H9 (cell line): Measurements from ENCODE around the gene SCGB1A1. TPM values are rescaled to one million over a fixed set of nuclear protein-coding genes. Genes with fewer than 3 reads are reported as not detected.

Experiments used
- DNase-seq: peaks from one replicate; pipeline ENCODE4 v3.0.0-alpha.2; 2017
- H2AFZ ChIP-seq: one replicate; pipeline ENCODE4 v1.6.1; 2013; ENCODE audit warnings: mild to moderate bottlenecking, low read length, control low read depth, moderate library complexity
- H2AK5ac ChIP-seq: 2 replicates; pipeline ENCODE4 v1.6.1; 2013; ENCODE audit warnings: low read length, control low read depth, mixed read lengths; ENCODE audit not compliant: insufficient read length
- H2BK120ac ChIP-seq: one replicate; pipeline ENCODE4 v1.6.1; 2013; ENCODE audit warnings: low read depth, mild to moderate bottlenecking, low read length, control low read depth, inconsistent platforms; ENCODE audit not compliant: poor library complexity, severe bottlenecking
- H2BK12ac ChIP-seq: 2 replicates; pipeline ENCODE4 v1.6.1; 2013; ENCODE audit warnings: low read length, control low read depth, mixed read lengths, low read depth; ENCODE audit not compliant: insufficient read length
- H2BK15ac ChIP-seq: 2 replicates; pipeline ENCODE4 v1.6.1; 2013; ENCODE audit warnings: low read depth, low read length, control low read depth
- H2BK20ac ChIP-seq: one replicate; pipeline ENCODE4 v1.6.1; 2013; ENCODE audit warnings: low read depth, mild to moderate bottlenecking, low read length, control low read depth, inconsistent platforms; ENCODE audit not compliant: poor library complexity, severe bottlenecking
- H2BK5ac ChIP-seq: 2 replicates; pipeline ENCODE4 v1.6.1; 2013; ENCODE audit warnings: low read length, control low read depth, mixed read lengths; ENCODE audit not compliant: insufficient read length
- H3K14ac ChIP-seq: 2 replicates; pipeline ENCODE4 v1.6.1; 2013; ENCODE audit warnings: low read length, control low read depth; ENCODE audit not compliant: insufficient read depth
- H3K18ac ChIP-seq: 2 replicates; pipeline ENCODE4 v1.6.1; 2013; ENCODE audit warnings: low read depth, mild to moderate bottlenecking, mixed read lengths, low read length, control low read depth; ENCODE audit not compliant: insufficient read length
- H3K23ac ChIP-seq: 2 replicates; pipeline ENCODE4 v1.6.1; 2013; ENCODE audit warnings: low read length, control low read depth, mixed read lengths, low read depth; ENCODE audit not compliant: insufficient read length
- H3K23me2 ChIP-seq: 2 replicates; pipeline ENCODE4 v1.6.1; 2013; ENCODE audit warnings: low read depth, mild to moderate bottlenecking, mixed read lengths, low read length, control low read depth; ENCODE audit not compliant: insufficient read length, poor library complexity, severe bottlenecking
- H3K27ac ChIP-seq: 2 replicates; pipeline ENCODE4 v1.5.1; 2013; ENCODE audit warnings: low read length, control low read depth, mixed read lengths, low read depth; ENCODE audit not compliant: insufficient read length
- H3K27me3 ChIP-seq: 2 replicates; pipeline ENCODE4 v1.6.1; 2013; ENCODE audit warnings: low read length, control low read depth, inconsistent platforms; ENCODE audit not compliant: insufficient read depth
- H3K4ac ChIP-seq: 2 replicates; pipeline ENCODE4 v1.6.1; 2013; ENCODE audit warnings: low read depth, mild to moderate bottlenecking, control low read depth, inconsistent platforms, low read length, moderate library complexity
- H3K4me1 ChIP-seq: 2 replicates; pipeline ENCODE4 v1.6.1; 2013; ENCODE audit warnings: low read length, control low read depth, inconsistent platforms; ENCODE audit not compliant: insufficient read depth
- H3K4me2 ChIP-seq: 2 replicates; pipeline ENCODE4 v1.6.1; 2013; ENCODE audit warnings: low read length, control low read depth, mixed read lengths; ENCODE audit not compliant: insufficient read length, insufficient read depth
- H3K56ac ChIP-seq: 2 replicates; pipeline ENCODE4 v1.6.1; 2013; ENCODE audit warnings: low read depth, mild to moderate bottlenecking, mixed read lengths, low read length, control low read depth; ENCODE audit not compliant: insufficient read length
- H3K79me1 ChIP-seq: 2 replicates; pipeline ENCODE4 v1.6.1; 2013; ENCODE audit warnings: low read depth, mild to moderate bottlenecking, moderate library complexity, low read length, control low read depth, inconsistent platforms; ENCODE audit not compliant: insufficient read depth, poor library complexity, severe bottlenecking
- H3K79me2 ChIP-seq: 2 replicates; pipeline ENCODE4 v1.6.1; 2013; ENCODE audit warnings: low read length, control low read depth, inconsistent platforms; ENCODE audit not compliant: insufficient read depth
- H3K9ac ChIP-seq: 2 replicates; pipeline ENCODE4 v1.6.1; 2013; ENCODE audit warnings: low read length, control low read depth, mixed read lengths; ENCODE audit not compliant: insufficient read length; ENCODE audit errors: extremely low read depth
- H3K9me3 ChIP-seq: one replicate; pipeline ENCODE4 v1.6.1; 2013; ENCODE audit warnings: low read depth, low read length, inconsistent platforms; ENCODE audit not compliant: control insufficient read depth
- H3T11ph ChIP-seq: one replicate; pipeline ENCODE4 v1.6.1; 2013; ENCODE audit warnings: mild to moderate bottlenecking, low read length, control low read depth, inconsistent platforms
- H4K20me1 ChIP-seq: one replicate; pipeline ENCODE4 v1.6.1; 2013; ENCODE audit not compliant: control insufficient read depth, insufficient read length, insufficient read depth
- H4K5ac ChIP-seq: 2 replicates; pipeline ENCODE4 v1.6.1; 2013; ENCODE audit warnings: low read depth, mild to moderate bottlenecking, mixed read lengths, low read length, control low read depth; ENCODE audit not compliant: insufficient read length
- H4K8ac ChIP-seq: replicated peaks from 2 replicates; pipeline ENCODE4 v1.6.1; 2013; ENCODE audit warnings: low read length, control low read depth, mixed read lengths, low read depth; ENCODE audit not compliant: insufficient read length
- H4K91ac ChIP-seq: 2 replicates; pipeline ENCODE4 v1.6.1; 2013; ENCODE audit warnings: low read depth, mild to moderate bottlenecking, moderate library complexity, mixed read lengths, low read length, control low read depth; ENCODE audit not compliant: insufficient read length
- H3K27ac Mint-ChIP-seq, 3 experiments: 2 replicates in 2 of 3; 3 replicates in 1 of 3; pipeline ENCODE4 v1.8.0; 2020 to 2021; ENCODE audit warnings: mixed read lengths in 3 of 3, mild to moderate bottlenecking in 1 of 3, moderate library complexity in 1 of 3
- H3K27me3 Mint-ChIP-seq: 2 replicates; pipeline ENCODE4 v1.8.0; 2021; ENCODE audit warnings: low read depth, mild to moderate bottlenecking, moderate library complexity, mixed read lengths
- H3K36me3 Mint-ChIP-seq, 3 experiments: 2 replicates in 2 of 3; 3 replicates in 1 of 3; pipeline ENCODE4 v1.8.0; 2020 to 2021; ENCODE audit warnings: low read depth in 3 of 3, mixed read lengths in 3 of 3; ENCODE audit not compliant: insufficient read depth in 1 of 3
- H3K4me1 Mint-ChIP-seq, 2 experiments: 2 replicates each; pipeline ENCODE4 v1.8.0; 2020; ENCODE audit warnings: mixed read lengths in 2 of 2
- H3K4me3 Mint-ChIP-seq, 2 experiments: 2 replicates in 1 of 2; 3 replicates in 1 of 2; pipeline ENCODE4 v1.8.0; 2020 to 2021; ENCODE audit warnings: mild to moderate bottlenecking in 2 of 2, mixed read lengths in 2 of 2, moderate library complexity in 1 of 2
- H3K9me3 Mint-ChIP-seq, 2 experiments: 2 replicates in 1 of 2; 3 replicates in 1 of 2; pipeline ENCODE4 v1.8.0; 2020; ENCODE audit warnings: mild to moderate bottlenecking in 2 of 2, mixed read lengths in 2 of 2, moderate library complexity in 1 of 2
- CTCF ChIP-seq: fragments of 200-600 bp; sonication (generic); conservative IDR thresholded peaks from 3 replicates; pipeline ENCODE4 v1.8.0; 2021; ENCODE audit warnings: antibody characterized with exemption, mild to moderate bottlenecking
- WGBS: extraction: QIAGEN DNeasy Blood & Tissue Kit; methylation state at CpG from one replicate; pipeline ENCODE4 v1.1.7; 2013; ENCODE audit warnings: missing lambda C conversion rate, low lambda C conversion rate, mixed read lengths; ENCODE audit not compliant: insufficient read length; ENCODE audit errors: extremely low coverage; 5-methylcytosine and 5-hydroxymethylcytosine counted together
- total RNA-seq: library from RNA; stranded (reverse); gene quantifications from 2 replicates; pipeline ENCODE4 v1.2.1, GENCODE V29; 2021

The SCGB1A1 gene
- total RNA-seq, 1 experiment from 2014 or later = not detected

- peaks cover 12% of the 10 kb centered on the region for H3K27me3 Mint-ChIP-seq
- no peak overlapping the region for H3T11ph ChIP-seq
- H2BK120ac ChIP-seq = no peak overlapping the region
- H3K27ac Mint-ChIP-seq = no peak overlapping the region
- H4K5ac ChIP-seq = no peak overlapping the region
- H3K4me1 ChIP-seq = no peaks in the 10 kb centered on the region; the same call in 1 of the 2 replicates
- no peak overlapping the region for H3K18ac ChIP-seq
- no peak overlapping the region for H3K4me3 Mint-ChIP-seq
- no peak overlapping the region for H3K23ac ChIP-seq
- no peaks in the 10 kb centered on the region for H3K9me3 Mint-ChIP-seq
- H2BK15ac ChIP-seq = no peak overlapping the region
- no peaks in the 10 kb centered on the region for H3K23me2 ChIP-seq
- H3K4ac ChIP-seq = no peak overlapping the region
- H3K36me3 Mint-ChIP-seq = no peaks in the 10 kb centered on the region
- no peak overlapping the region for H2AK5ac ChIP-seq
- no peak overlapping the region for H4K91ac ChIP-seq
- H3K9me3 ChIP-seq = no peaks in the 10 kb centered on the region
- H3K27ac ChIP-seq = no peak overlapping the region
- no peak overlapping the region for H3K9ac ChIP-seq
- no peak overlapping the region for H2BK20ac ChIP-seq
- no peaks in the 10 kb centered on the region; the same call in 1 of the 2 replicates for H3K79me2 ChIP-seq
- no peak overlapping the region for H3K4me2 ChIP-seq
- H3K14ac ChIP-seq = no peak overlapping the region
- H2BK12ac ChIP-seq = no peak overlapping the region
- no peak overlapping the region for H4K8ac ChIP-seq
- no peak overlapping the region for H2BK5ac ChIP-seq
- no peak for TF ChIP-seq CTCF
- no peaks in the 10 kb centered on the region for H3K79me1 ChIP-seq
- peaks cover 0 to 5% of the 10 kb centered on the region in 2 experiments; a peak in 2 of 4 replicates for H3K4me1 Mint-ChIP-seq
- H3K56ac ChIP-seq = no peak overlapping the region
- WGBS = no CpG with 5 or more reads among the region's 5 CpGs
- no peaks in the 10 kb centered on the region for H4K20me1 ChIP-seq
- DNase-seq = no peak
- H2AFZ ChIP-seq = no peak overlapping the region
- H3K27me3 ChIP-seq = no peaks in the 10 kb centered on the region
These were observed 26.5 kb downstream of the SCGB1A1 start for GRCh38 chr11:62445314-62445740.
